C4-2B (cell line): ENCODE results near the gene SPTLC1.

Experiments
- CTCF ChIP-seq: fragments of 450-650 bp; conservative IDR thresholded peaks from 2 replicates; pipeline ENCODE4 v1.5.1; 2017; ENCODE audit warnings: mild to moderate bottlenecking
- ZFX ChIP-seq: fragments of 450-650 bp; IDR thresholded peaks from 2 replicates; pipeline ENCODE4 v1.6.1; 2017

GRCh38 chr9:92058026-92058425, 57.2 kb downstream of the SPTLC1 start:
- TF ChIP-seq CTCF (no peak), ZFX (no peak)
